Measurements from ENCODE around the gene E2F8.

E2F8 gene

DNA sequence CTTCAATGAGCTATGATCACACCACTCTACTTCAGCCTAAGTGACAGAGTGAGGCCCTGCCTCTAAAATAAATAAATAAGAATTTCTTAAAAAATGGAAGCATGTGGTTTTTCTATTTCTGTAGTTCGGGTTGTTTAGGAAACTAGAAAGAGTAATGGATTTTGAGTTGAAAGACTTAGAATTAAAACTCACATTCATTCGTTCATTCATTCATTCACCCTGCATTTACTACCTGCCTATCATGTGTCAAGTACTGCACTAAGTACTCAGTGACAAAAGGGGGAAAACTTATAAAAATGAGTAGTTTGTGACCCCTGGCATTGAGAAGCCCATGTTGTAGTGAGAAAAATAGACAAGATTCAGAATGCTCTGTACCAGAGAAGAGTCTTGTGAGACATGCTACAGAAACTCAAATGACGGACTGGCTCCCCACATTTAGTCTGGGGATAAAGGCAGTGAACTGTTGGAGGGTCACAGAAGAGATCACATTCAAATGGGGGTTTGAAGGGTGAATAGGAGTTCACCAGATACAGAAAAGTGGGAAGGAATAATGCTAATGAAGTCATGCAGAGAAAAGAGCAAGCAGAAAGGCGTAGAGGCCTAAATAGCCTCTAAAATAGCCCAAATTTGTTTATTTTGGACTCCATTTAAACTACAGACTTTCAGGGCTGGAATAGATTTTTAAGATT, 46.0 kb downstream of the E2F8 start:
- Histone ChIP-seq H3K79me2 (ENCODE audit: insufficient read depth, low read depth) (no peaks in the 10 kb centered on the region), H4K20me1 (ENCODE audit: insufficient read depth) (no peaks in the 10 kb centered on the region), H3K4me1 (ENCODE audit: low read depth, poor library complexity, severe bottlenecking) (no peaks in the 10 kb centered on the region), H3K9ac (no peak overlapping the region), H3K27me3 (ENCODE audit: insufficient read depth, low read depth) (no peaks in the 10 kb centered on the region), H3K27ac (no peak overlapping the region), H3K4me3 (IDR thresholded peaks at IDR 0.05; ENCODE audit: insufficient read depth, low read depth, low read length) (no peak overlapping the region), H3K36me3 (ENCODE audit: insufficient read depth) (no peaks in the 10 kb centered on the region), H2AFZ (ENCODE audit: low read depth) (no peak overlapping the region), H3K4me2 (no peak overlapping the region)
- TF ChIP-seq, protein P1, sequence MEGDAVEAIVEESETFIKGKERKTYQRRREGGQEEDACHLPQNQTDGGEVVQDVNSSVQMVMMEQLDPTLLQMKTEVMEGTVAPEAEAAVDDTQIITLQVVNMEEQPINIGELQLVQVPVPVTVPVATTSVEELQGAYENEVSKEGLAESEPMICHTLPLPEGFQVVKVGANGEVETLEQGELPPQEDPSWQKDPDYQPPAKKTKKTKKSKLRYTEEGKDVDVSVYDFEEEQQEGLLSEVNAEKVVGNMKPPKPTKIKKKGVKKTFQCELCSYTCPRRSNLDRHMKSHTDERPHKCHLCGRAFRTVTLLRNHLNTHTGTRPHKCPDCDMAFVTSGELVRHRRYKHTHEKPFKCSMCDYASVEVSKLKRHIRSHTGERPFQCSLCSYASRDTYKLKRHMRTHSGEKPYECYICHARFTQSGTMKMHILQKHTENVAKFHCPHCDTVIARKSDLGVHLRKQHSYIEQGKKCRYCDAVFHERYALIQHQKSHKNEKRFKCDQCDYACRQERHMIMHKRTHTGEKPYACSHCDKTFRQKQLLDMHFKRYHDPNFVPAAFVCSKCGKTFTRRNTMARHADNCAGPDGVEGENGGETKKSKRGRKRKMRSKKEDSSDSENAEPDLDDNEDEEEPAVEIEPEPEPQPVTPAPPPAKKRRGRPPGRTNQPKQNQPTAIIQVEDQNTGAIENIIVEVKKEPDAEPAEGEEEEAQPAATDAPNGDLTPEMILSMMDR (conservative IDR thresholded peaks at IDR 0.05; ENCODE audit: low read depth, low read length): no peak

DNA sequence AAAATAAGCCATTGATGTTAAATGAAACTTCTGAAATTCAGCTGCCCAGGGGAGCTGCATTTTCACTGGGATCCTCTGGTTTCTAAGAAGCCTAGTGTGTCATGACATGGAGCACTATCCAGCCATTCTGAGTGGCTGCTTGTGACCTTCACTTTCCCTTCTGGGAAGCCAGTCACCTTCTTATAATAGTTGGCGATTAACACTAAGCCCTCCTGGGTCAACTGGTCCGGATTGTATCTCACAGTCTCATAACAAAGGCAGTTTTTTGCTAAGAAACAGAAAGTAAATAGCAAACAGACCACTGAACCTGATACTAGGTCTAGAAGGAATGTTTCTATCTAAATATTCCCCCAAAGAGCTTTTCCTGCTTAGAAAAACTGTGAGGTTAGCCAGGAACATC, 46.8 kb downstream of the E2F8 start:
- H3K4me1 ChIP-seq (ENCODE audit: low read depth, poor library complexity, severe bottlenecking): no peaks in the 10 kb centered on the region
- no peak overlapping the region for H3K9ac ChIP-seq
- no peaks in the 10 kb centered on the region for H3K27me3 ChIP-seq (ENCODE audit: insufficient read depth, low read depth)
- no peak overlapping the region for H3K4me2 ChIP-seq
- no peaks in the 10 kb centered on the region for H4K20me1 ChIP-seq (ENCODE audit: insufficient read depth)
- H3K79me2 ChIP-seq (ENCODE audit: insufficient read depth, low read depth): no peaks in the 10 kb centered on the region
- no peaks in the 10 kb centered on the region for H3K36me3 ChIP-seq (ENCODE audit: insufficient read depth)
- no peak overlapping the region for H3K27ac ChIP-seq
- TF ChIP-seq, protein P1 (conservative IDR thresholded peaks at IDR 0.05; ENCODE audit: low read depth, low read length): no peak
- no peak overlapping the region for H2AFZ ChIP-seq (ENCODE audit: low read depth)
- no peak overlapping the region for H3K4me3 ChIP-seq (IDR thresholded peaks at IDR 0.05; ENCODE audit: insufficient read depth, low read depth, low read length)

DNA sequence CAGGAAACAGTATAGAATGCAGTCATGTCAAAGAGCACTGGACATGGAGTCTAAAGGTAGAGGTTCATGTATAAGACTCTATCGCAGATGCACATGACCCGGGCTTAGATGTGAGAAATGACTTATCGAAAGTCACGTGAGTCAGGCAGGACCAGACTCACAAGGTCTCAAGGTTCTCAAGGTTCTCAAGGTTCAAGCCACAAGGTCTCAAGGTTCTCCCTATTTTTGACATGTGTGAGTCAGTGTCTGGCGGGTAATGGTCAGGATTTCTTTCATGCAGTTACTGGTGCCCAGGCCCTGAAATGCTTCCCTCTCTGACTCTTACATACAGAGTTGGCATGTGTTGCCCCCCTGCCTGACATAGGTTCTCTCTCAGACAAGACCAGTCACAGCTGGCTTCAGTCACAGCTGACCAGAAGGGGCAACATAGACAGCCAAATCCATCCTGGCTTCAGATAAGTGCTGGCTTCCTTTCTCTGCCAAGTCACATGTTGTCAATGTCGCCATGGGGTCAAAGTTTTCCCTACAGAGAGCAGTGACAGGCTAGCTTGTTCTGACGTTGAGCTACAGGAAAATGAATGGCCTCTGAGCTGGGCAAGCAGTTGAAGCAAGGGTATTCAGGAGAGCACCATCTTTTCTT, 49.1 kb downstream of the E2F8 start:
- no peak overlapping the region for H3K4me3 ChIP-seq (IDR thresholded peaks at IDR 0.05; ENCODE audit: insufficient read depth, low read depth, low read length)
- H3K27ac ChIP-seq: no peak overlapping the region
- H3K79me2 ChIP-seq (ENCODE audit: insufficient read depth, low read depth): no peaks in the 10 kb centered on the region
- H3K27me3 ChIP-seq (ENCODE audit: insufficient read depth, low read depth): no peaks in the 10 kb centered on the region
- TF ChIP-seq, protein P1 (conservative IDR thresholded peaks at IDR 0.05; ENCODE audit: low read depth, low read length): no peak
- no peak overlapping the region for H2AFZ ChIP-seq (ENCODE audit: low read depth)
- no peaks in the 10 kb centered on the region for H4K20me1 ChIP-seq (ENCODE audit: insufficient read depth)
- H3K9ac ChIP-seq: no peak overlapping the region
- no peaks in the 10 kb centered on the region for H3K4me1 ChIP-seq (ENCODE audit: low read depth, poor library complexity, severe bottlenecking)
- no peak overlapping the region for H3K4me2 ChIP-seq
- H3K36me3 ChIP-seq (ENCODE audit: insufficient read depth): no peaks in the 10 kb centered on the region

DNA sequence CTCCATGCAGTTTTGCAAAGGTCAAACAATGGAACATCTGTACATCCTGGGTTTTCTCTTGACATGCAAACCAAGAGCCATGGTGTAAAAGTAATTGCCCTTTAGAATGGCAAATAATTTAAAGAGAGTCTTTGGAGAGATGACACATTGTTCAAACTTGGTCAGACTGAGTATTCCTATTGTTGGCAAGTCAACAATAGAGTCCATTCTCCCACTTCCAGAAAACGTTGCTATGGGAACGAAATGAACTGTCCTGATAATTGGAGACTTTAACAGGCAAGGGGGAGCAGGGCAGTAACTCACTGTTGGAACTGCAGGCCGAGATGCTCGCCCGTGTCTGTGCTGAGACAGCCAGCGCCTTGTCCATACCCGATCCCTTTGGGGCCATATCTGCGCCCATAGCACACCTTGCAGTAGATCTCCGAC, 52.9 kb downstream of the E2F8 start:
- no peaks in the 10 kb centered on the region for H3K4me1 ChIP-seq (ENCODE audit: low read depth, poor library complexity, severe bottlenecking)
- no peak overlapping the region for H3K9ac ChIP-seq
- no peak overlapping the region for H2AFZ ChIP-seq (ENCODE audit: low read depth)
- no peak overlapping the region for H3K27ac ChIP-seq
- H3K4me2 ChIP-seq: no peak overlapping the region
- no peaks in the 10 kb centered on the region for H3K27me3 ChIP-seq (ENCODE audit: insufficient read depth, low read depth)
- TF ChIP-seq, protein P1 (conservative IDR thresholded peaks at IDR 0.05; ENCODE audit: low read depth, low read length): no peak
- H3K36me3 ChIP-seq (ENCODE audit: insufficient read depth): no peaks in the 10 kb centered on the region
- no peaks in the 10 kb centered on the region for H4K20me1 ChIP-seq (ENCODE audit: insufficient read depth)
- no peak overlapping the region for H3K4me3 ChIP-seq (IDR thresholded peaks at IDR 0.05; ENCODE audit: insufficient read depth, low read depth, low read length)
- no peaks in the 10 kb centered on the region for H3K79me2 ChIP-seq (ENCODE audit: insufficient read depth, low read depth)
